Psoas muscle (tissue), 8 donors: ENCODE measurements around the gene COL9A3. TPM values are rescaled to one million over a fixed set of nuclear protein-coding genes. Genes with fewer than 3 reads are reported as not detected.
"Not testable (repeated sequence)": the region's sequence is repeated elsewhere in the genome, so short reads cannot be mapped to it uniquely, and the experiment has no call there.

Source experiments
- ATAC-seq, 4 donors: fragments of 200-7000 bp; cut with Tn5 transposase; one replicate each; pipeline ENCODE4 v1.9.1; 2020; ENCODE audit warnings: moderate library complexity in 3 of 4, mild to moderate bottlenecking in 2 of 4
- DNase-seq, 2 donors: peaks; one replicate each; pipeline ENCODE4 v3.0.0-alpha.2; 2020
- H3K27ac ChIP-seq: fragments of 200-600 bp; one replicate; pipeline ENCODE4 v1.8.0; 2022
- H3K27me3 ChIP-seq, 3 donors: fragments of 200-600 bp in 1 of 3; one replicate each; pipeline versions ENCODE4 v1.6.1 to v1.8.0; 2013 to 2022; ENCODE audit warnings: low read length in 2 of 3, mild to moderate bottlenecking in 2 of 3, moderate library complexity in 1 of 3; ENCODE audit not compliant: insufficient read depth in 3 of 3
- H3K36me3 ChIP-seq, 2 donors: fragments of 200-600 bp in 1 of 2; one replicate each; pipeline versions ENCODE4 v1.6.1 to v1.8.0; 2013 to 2022; ENCODE audit warnings: low read depth in 1 of 2, mild to moderate bottlenecking in 1 of 2, moderate library complexity in 1 of 2; ENCODE audit not compliant: insufficient read depth in 1 of 2
- H3K4me1 ChIP-seq: fragments of 200-600 bp; one replicate; pipeline ENCODE4 v1.8.0; 2022
- H3K4me3 ChIP-seq: fragments of 200-600 bp; one replicate; pipeline ENCODE4 v1.8.0; 2022; ENCODE audit warnings: mild to moderate bottlenecking
- H3K9me3 ChIP-seq: fragments of 200-600 bp; one replicate; pipeline ENCODE4 v1.8.0; 2022
- WGBS, 3 donors: extraction: QIAGEN DNeasy Blood & Tissue Kit; methylation state at CpG; one replicate each; pipeline versions ENCODE4 v1.1.6 to v1.1.7; 2013; 5-methylcytosine and 5-hydroxymethylcytosine counted together
- intact Hi-C, 2 donors: fragments of 100-400 bp; cut with DNase I; formaldehyde crosslinking; loops; one replicate each; pipeline versions ENCODE4 v1.11.0 to v1.14.2; 2022
- polyA plus RNA-seq, 3 donors: library from polyadenylated mRNA; stranded (reverse); fragments of 200-250 nt; gene quantifications; one replicate each; pipeline ENCODE4 v1.2.3, GENCODE V29; 2013
- total RNA-seq, 4 donors: library from RNA; stranded (reverse); fragmentation: NEBNext Ultra II Directional in 2 of 4; extraction: Animal tissue kit (Norgen Biotek cat#: 25700) in 2 of 4; gene quantifications; one replicate each; pipeline versions ENCODE4 v1.2.1 to v1.2.4, GENCODE V29; 2021 to 2023
- TF ChIP-seq, protein P1 (sequence below): fragments of 200-600 bp; IDR thresholded peaks from one replicate; pipeline ENCODE4 v1.8.0; 2022; ENCODE audit warnings: antibody characterized with exemption
- donor health status: healthy with polysubstance abuse.
- donor health status: DM: no; HTN: no; CAD: no; lungs with moderate emphysema.
- donor health status: Bipolar disorder and iron deficiency.
- donor health status: healthy.
- donor health status: DM: yes; HTN: yes; CAD: no.
- donor health status: DM: no; HTN: no; CAD: no.
- donor health status: DM: no; HTN: no; CAD: no.
- donor health status: DM: yes; HTN: yes; CAD: no.

Gene COL9A3
- total and polyA plus RNA-seq, 7 donors: 0.27 to 0.86 (median 0.59) TPM; not detected in 1

DNA sequence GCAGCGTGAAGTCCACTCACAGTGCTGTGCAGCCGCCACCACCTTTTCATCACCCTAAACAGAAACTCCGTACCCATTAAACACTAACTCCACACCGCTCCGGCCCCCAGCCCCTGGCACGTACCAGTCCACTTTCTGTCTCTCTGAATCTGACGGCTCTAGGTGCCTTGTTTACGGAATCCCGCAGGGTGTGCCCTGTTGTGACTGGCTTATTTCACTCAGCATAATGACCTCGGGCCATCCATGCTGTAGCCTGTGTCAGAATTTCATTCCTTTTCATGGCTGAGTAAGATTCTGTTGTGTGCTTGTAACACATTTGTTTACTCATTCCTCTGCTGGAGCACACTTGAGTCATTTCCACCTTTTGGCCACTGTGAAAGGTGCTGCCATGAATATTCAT lies 26.8 kb downstream of the COL9A3 start:
- DNase-seq (no peak), ATAC-seq (no peak)
- WGBS, 3 donors: 96 to 98% (median 96%) methylated on average over 10 of the region's 10 CpGs
- no peaks in the 10 kb centered on the region for H3K9me3 ChIP-seq
- H3K4me3 ChIP-seq: no peak overlapping the region
- TF ChIP-seq, protein P1, sequence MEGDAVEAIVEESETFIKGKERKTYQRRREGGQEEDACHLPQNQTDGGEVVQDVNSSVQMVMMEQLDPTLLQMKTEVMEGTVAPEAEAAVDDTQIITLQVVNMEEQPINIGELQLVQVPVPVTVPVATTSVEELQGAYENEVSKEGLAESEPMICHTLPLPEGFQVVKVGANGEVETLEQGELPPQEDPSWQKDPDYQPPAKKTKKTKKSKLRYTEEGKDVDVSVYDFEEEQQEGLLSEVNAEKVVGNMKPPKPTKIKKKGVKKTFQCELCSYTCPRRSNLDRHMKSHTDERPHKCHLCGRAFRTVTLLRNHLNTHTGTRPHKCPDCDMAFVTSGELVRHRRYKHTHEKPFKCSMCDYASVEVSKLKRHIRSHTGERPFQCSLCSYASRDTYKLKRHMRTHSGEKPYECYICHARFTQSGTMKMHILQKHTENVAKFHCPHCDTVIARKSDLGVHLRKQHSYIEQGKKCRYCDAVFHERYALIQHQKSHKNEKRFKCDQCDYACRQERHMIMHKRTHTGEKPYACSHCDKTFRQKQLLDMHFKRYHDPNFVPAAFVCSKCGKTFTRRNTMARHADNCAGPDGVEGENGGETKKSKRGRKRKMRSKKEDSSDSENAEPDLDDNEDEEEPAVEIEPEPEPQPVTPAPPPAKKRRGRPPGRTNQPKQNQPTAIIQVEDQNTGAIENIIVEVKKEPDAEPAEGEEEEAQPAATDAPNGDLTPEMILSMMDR: no peak
- H3K4me1 ChIP-seq: no peaks in the 10 kb centered on the region
- intact Hi-C loops: no loop called here
- H3K36me3 ChIP-seq: peaks cover 0 to 13% of the 10 kb centered on the region in 2 donors
- peaks cover 0 to under 1% (median 0%) of the 10 kb centered on the region in 3 donors for H3K27me3 ChIP-seq
- H3K27ac ChIP-seq: no peak overlapping the region

DNA sequence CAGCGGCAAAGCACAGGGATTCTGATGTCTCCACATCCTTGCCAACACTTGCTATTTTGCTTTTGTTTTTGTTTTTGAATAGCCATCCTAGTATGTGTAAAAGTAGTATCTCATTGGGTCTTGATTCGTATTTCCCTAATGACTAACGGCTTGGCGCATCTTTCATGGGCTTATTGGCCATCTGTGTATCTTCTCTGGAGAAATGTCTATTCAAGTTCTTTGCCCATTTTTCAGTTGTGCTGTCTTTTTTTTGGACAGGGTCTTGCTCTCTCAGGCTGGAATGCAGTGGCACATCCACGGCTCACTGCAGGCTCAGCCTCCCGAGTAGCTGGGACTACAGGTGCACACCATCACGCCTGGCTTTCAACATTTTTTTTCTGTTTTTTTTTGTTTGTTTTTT lies 27.3 kb downstream of the COL9A3 start:
- intact Hi-C loops: no loop called here
- Histone ChIP-seq H3K9me3 (no peaks in the 10 kb centered on the region), H3K27me3 (no peaks in the 10 kb centered on the region), H3K4me1 (no peaks in the 10 kb centered on the region), H3K4me3 (no peak overlapping the region), H3K36me3 (peaks cover 0 to 13% of the 10 kb centered on the region in 2 donors), H3K27ac (no peak overlapping the region)
- TF ChIP-seq, protein P1: no peak
- 95 to 96% (median 96%) methylated on average over 7 of the region's 7 CpGs for WGBS, 3 donors
- ATAC-seq (no peak), DNase-seq (no peak)

DNA sequence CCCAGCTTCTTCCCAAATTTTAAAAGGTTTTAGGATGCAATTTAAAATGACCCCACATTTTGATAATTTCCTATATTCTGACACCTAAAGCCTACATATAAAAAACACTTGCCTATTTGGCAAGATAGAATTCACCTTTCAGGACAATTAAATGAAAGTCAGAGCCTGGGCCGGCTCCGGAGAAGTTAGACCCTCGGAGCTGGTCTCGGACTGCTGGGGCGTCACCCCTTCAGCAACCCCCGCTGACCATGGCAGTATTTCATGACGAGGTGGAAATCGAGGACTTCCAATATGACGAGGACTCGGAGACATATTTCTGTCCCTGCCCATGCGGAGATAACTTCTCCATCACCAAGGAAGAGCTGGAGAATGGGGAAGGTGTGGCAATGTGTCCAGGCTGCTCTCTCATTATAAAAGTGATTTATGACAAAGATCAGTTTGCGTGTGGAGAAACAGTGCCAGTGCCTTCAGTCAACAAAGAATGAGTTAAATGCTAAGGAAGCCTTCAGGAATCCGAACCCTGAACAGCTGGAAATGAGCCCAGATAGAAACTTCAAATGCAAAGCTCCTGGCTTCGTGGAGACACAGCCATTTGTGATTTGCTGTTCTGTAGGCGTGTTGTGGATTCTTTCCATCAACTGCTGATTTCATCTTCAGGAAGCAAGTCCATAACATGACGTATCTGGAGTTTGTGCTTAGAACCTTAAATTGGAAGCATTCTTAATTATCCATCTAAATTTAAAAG lies 28.7 kb downstream of the COL9A3 start:
- Histone ChIP-seq H3K27ac (no peak overlapping the region), H3K4me1 (no peaks in the 10 kb centered on the region), H3K36me3 (peaks cover 3 to 13% of the 10 kb centered on the region in 2 donors), H3K27me3 (no peaks in the 10 kb centered on the region), H3K4me3 (no peak overlapping the region), H3K9me3 (no peaks in the 10 kb centered on the region)
- TF ChIP-seq, protein P1: no peak
- intact Hi-C loops: no loop called here
- no peak for DNase-seq
- ATAC-seq: no peak
- 91 to 96% (median 93%) methylated on average over 16 of the region's 16 CpGs for WGBS, 3 donors

DNA sequence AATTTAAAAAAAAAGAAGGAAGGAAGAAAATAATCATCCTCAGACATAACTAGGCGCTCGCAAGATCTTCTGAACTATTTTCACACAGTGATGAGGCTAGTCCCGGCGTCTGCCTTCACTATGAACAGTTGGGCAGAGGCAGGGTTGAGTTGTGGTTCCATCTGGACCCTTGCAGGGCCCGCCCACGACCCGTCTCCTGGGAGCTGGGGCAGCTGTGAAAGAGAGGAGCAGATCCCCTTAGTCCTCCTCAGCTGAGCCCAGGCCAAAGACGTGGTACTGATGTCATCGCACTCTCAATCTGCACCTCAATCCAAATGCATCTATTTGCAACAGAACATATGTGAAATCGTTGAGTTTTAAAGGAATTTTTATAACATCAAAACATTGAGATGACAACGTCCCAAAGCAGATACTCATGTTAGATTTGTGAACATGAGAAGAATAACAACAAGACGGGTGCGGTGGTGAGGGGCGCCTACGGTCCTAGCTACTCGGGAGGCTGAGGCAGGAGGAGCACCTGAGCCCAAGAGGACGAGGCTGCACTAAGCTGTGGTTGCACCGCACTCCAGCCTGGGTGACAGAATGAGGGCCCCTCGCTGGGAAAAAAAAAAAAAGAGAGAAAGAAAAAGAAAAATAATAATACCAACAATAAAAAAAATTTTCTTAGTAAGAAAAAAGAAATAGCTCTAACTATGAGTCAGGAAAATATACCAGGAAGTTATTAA lies 29.5 kb downstream of the COL9A3 start:
- Histone ChIP-seq H3K27me3 (no peaks in the 10 kb centered on the region), H3K9me3 (no peaks in the 10 kb centered on the region), H3K4me1 (no peaks in the 10 kb centered on the region), H3K36me3 (peaks cover 3 to 8% of the 10 kb centered on the region in 2 donors), H3K4me3 (no peak overlapping the region), H3K27ac (no peak overlapping the region)
- TF ChIP-seq, protein P1: no peak
- WGBS, 3 donors: 79 to 81% (median 80%) methylated on average over 19 of the region's 19 CpGs
- DNase-seq (no peak), ATAC-seq (no peak)
- intact Hi-C loops: no loop called here

DNA sequence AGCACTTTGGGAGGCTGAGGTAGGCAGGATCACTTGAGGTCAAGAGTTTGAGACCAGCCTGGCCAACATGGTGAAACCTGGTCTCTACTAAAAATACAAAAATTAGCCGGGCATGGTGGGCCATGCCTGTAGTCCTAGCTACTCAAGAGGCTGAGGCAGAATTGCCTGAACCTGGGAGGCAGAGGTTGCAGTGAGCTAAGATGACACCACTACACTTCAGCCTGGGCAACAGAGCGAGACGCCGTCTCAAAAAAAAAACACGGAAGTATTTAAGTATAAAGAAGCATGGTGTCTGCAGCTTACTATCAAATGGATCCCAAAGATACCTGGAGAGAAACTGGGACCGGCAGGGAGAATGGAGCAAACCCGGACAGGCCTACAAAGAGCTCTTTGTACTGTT lies 32.1 kb downstream of the COL9A3 start:
- not testable (repeated sequence) for ATAC-seq

More for the DNA sequence above, 32.1 kb downstream of the COL9A3 start:
- H3K4me1 ChIP-seq, H3K27me3 ChIP-seq, DNase-seq, H3K9me3 ChIP-seq, intact Hi-C loops, H3K4me3 ChIP-seq, H3K27ac ChIP-seq: not testable (repeated sequence)
- WGBS, 3 donors: 97 to 98% (median 97%) methylated on average over 7 of the region's 7 CpGs
- H3K36me3 ChIP-seq: peaks cover 3 to 25% of the 10 kb centered on the region in 2 donors
